HL-60 (cell line): ENCODE results near the gene RNU6-9.
"Not testable (repeated sequence)": the region's sequence is repeated elsewhere in the genome, so short reads cannot be mapped to it uniquely, and the experiment has no call there.

ENCODE experiments used
- DNase-seq, 2 experiments: peaks; one replicate each; pipeline ENCODE4 v3.0.0-alpha.2; 2010 to 2020; ENCODE audit warnings: low read depth in 1 of 2, low spot score in 1 of 2
- H3K27ac ChIP-seq: fragments of 250-450 bp; sonication (Bioruptor Pico); replicated peaks from 2 replicates; pipeline ENCODE4 v1.5.1; 2020; ENCODE audit warnings: mild to moderate bottlenecking, moderate library complexity
- H3K27me3 ChIP-seq: fragments of 250-450 bp; sonication (Bioruptor Pico); 2 replicates; pipeline ENCODE4 v1.5.1; 2021; ENCODE audit warnings: mild to moderate bottlenecking, moderate library complexity; ENCODE audit not compliant: insufficient read depth, poor library complexity, severe bottlenecking
- H3K4me3 ChIP-seq: replicated peaks from 2 replicates; pipeline ENCODE4 v1.5.1; 2011; ENCODE audit warnings: mild to moderate bottlenecking, control low read depth, low read length; ENCODE audit not compliant: insufficient read depth
- CTCF ChIP-seq: IDR thresholded peaks from one replicate; pipeline ENCODE4 v1.5.1; 2011; ENCODE audit warnings: low read length, control low read depth, inconsistent platforms; ENCODE audit not compliant: insufficient read depth
- GABPA ChIP-seq: IDR thresholded peaks from 2 replicates; pipeline ENCODE4 v1.6.1; 2012; ENCODE audit warnings: low read depth
- POLR2AphosphoS5 ChIP-seq: IDR thresholded peaks from 2 replicates; pipeline ENCODE4 v1.6.1; 2012; ENCODE audit warnings: low read depth
- REST ChIP-seq: IDR thresholded peaks from 2 replicates; pipeline ENCODE4 v1.6.1; 2012; ENCODE audit warnings: low read depth; ENCODE audit not compliant: insufficient replicate concordance
- SPI1 ChIP-seq: IDR thresholded peaks from 2 replicates; pipeline ENCODE4 v1.6.1; 2012; ENCODE audit warnings: low read depth, mild to moderate bottlenecking, borderline replicate concordance

The RNU6-9 gene

GRCh38 chr19:845707-846521 lies 47.4 kb upstream of the RNU6-9 start:
- DNase-seq, result no peak
- Histone ChIP-seq H3K27me3 (no peaks in the 10 kb centered on the region), H3K4me3 (no peak overlapping the region; the same call in 1 of the 2 replicates), H3K27ac (peak overlapping the region; percentile 15; the same call in 1 of the 2 replicates)
- TF ChIP-seq POLR2AphosphoS5 (peak; percentile 88), SPI1 (no peak)

GRCh38 chr19:848386-848921 lies 44.8 kb upstream of the RNU6-9 start:
- TF ChIP-seq POLR2AphosphoS5, result peak; percentile 97
- no peak for TF ChIP-seq CTCF
- no peak for TF ChIP-seq SPI1

GRCh38 chr19:849195-849594 lies 44.1 kb upstream of the RNU6-9 start:
- DNase-seq, H3K27me3 ChIP-seq, H3K4me3 ChIP-seq, H3K27ac ChIP-seq: not testable (repeated sequence)

More at GRCh38 chr19:848386-848921, 44.8 kb upstream of the RNU6-9 start:
- no peak overlapping the region for H3K4me3 ChIP-seq
- DNase-seq, result peak in 1 of 2 experiments; percentile 73
- H3K27me3 ChIP-seq, result no peaks in the 10 kb centered on the region
- 0 out of 2 replicates have a peak overlapping the region, but pooled peaks have one; percentile 6 for H3K27ac ChIP-seq

- Histone ChIP-seq H3K27me3 (no peaks in the 10 kb centered on the region), H3K4me3 (peak overlapping the region; percentile 35), H3K27ac (peak overlapping the region; percentile 77)
- peak; percentile 83 to 95 for DNase-seq
- TF ChIP-seq CTCF (no peak), SPI1 (peak; percentile 34; the same call in 1 of the 2 replicates), POLR2AphosphoS5 (peak; percentile 76; the same call in 1 of the 2 replicates)
Observed at GRCh38 chr19:850221-850978, 42.9 kb upstream of the RNU6-9 start.

- no peaks in the 10 kb centered on the region for H3K27me3 ChIP-seq
- H3K27ac ChIP-seq, result peak overlapping the region; percentile 77
- peak overlapping the region; percentile 35 for H3K4me3 ChIP-seq
- DNase-seq, result no peak
- no peak for TF ChIP-seq GABPA
- TF ChIP-seq SPI1, result no peak
- no peak for TF ChIP-seq REST
- TF ChIP-seq POLR2AphosphoS5, result no peak
- no peak for TF ChIP-seq CTCF
Observed at GRCh38 chr19:850979-851335, 42.3 kb upstream of the RNU6-9 start.
